Stimulated activated CD4-positive, alpha-beta T cell treated with anti-CD3 and anti-CD28 coated beads, Interleukin-12 subunit alpha, Interleukin-12 subunit beta, amount 100 ng/mL, for 24 hours (primary cell): ENCODE measurements around the gene POLN.
A peak's percentile ranks its signal among the peaks of the same experiment; 100 is the strongest.

Source experiments
- DNase-seq, 2 experiments: peaks; one replicate each; pipeline ENCODE4 v3.0.0-alpha.2; 2020; ENCODE audit warnings: low read depth in 2 of 2

Gene POLN

GRCh38 chr4:2241410-2242353 lies at the start of gene POLN, which contains the start of gene HAUS3:
TSS of gene POLN (minus strand) at chr4:2242121. CDS start at chr4:2229231, 12,890 bp downstream.
TSS of gene HAUS3 (minus strand) at chr4:2242121. CDS start at chr4:2240946, 1,175 bp downstream.
- peak; percentile 99 for DNase-seq

- DNase-seq: peak in 1 of 2 experiments; percentile 21
These were observed 49.2 kb upstream of the POLN start for GRCh38 chr4:2290974-2291704.

- DNase-seq: no peak
These were observed 48.6 kb upstream of the POLN start for GRCh38 chr4:2290488-2290887.

GRCh38 chr4:2289955-2290333 lies 48.0 kb upstream of the POLN start:
- no peak for DNase-seq

- DNase-seq: no peak
These were observed 47.5 kb upstream of the POLN start for GRCh38 chr4:2289311-2289954.

- no peak for DNase-seq
These were observed 46.2 kb upstream of the POLN start for GRCh38 chr4:2288051-2288541.

- no peak for DNase-seq
These were observed 45.6 kb upstream of the POLN start for GRCh38 chr4:2287594-2287915.

- no peak for DNase-seq
These were observed 45.1 kb upstream of the POLN start for GRCh38 chr4:2286904-2287593.

- no peak for DNase-seq
These were observed 43.9 kb upstream of the POLN start for GRCh38 chr4:2285613-2286381.

GRCh38 chr4:2284934-2285612 lies 43.2 kb upstream of the POLN start:
- no peak for DNase-seq

- no peak for DNase-seq
These were observed 42.4 kb upstream of the POLN start for GRCh38 chr4:2284161-2284933.

- DNase-seq: no peak
These were observed 41.3 kb upstream of the POLN start for GRCh38 chr4:2283199-2283711.

GRCh38 chr4:2281575-2282343 lies 39.8 kb upstream of the POLN start:
- peak in 1 of 2 experiments; percentile 21 for DNase-seq

GRCh38 chr4:2280531-2281300 lies 38.8 kb upstream of the POLN start:
- DNase-seq: no peak

- DNase-seq: no peak
These were observed 36.0 kb upstream of the POLN start for GRCh38 chr4:2277956-2278355.

GRCh38 chr4:2276581-2277325 lies 34.8 kb upstream of the POLN start:
- DNase-seq: no peak
